Epithelial cell of proximal tubule (primary cell): Measurements from ENCODE around the gene AKR7A3. TPM values are rescaled to one million over a fixed set of nuclear protein-coding genes. Genes with fewer than 3 reads are reported as not detected.
A peak's percentile ranks its signal among the peaks of the same experiment; 100 is the strongest.
"Not testable (repeated sequence)": the region's sequence is repeated elsewhere in the genome, so short reads cannot be mapped to it uniquely, and the experiment has no call there.

Source experiments
- DNase-seq: peaks from one replicate; pipeline ENCODE4 v3.0.0-alpha.2; 2011; ENCODE audit warnings: low read depth
- H3K4me3 ChIP-seq: 2 replicates; pipeline ENCODE4 v1.5.1; 2011; ENCODE audit warnings: low read depth, mild to moderate bottlenecking, low read length
- CTCF ChIP-seq: conservative IDR thresholded peaks from 2 replicates; pipeline ENCODE4 v1.5.1; 2012; ENCODE audit warnings: low read depth, mild to moderate bottlenecking, low read length
- total RNA-seq: library from RNA; depleted of rRNA; stranded (reverse); fragments of >200 nt; gene quantifications from 2 replicates; pipeline ENCODE4 v1.2.3, GENCODE V29; 2015

The AKR7A3 gene
- total RNA-seq, 1 donor from 2014 or later = 1.3 TPM

- no peak for TF ChIP-seq CTCF
- no peak overlapping the region for H3K4me3 ChIP-seq
- DNase-seq = no peak
Observed at GRCh38 chr1:19258353-19258752, 30.2 kb downstream of the AKR7A3 start.

- H3K4me3 ChIP-seq = no peak overlapping the region
- DNase-seq = no peak
- no peak for TF ChIP-seq CTCF
Observed at GRCh38 chr1:19257178-19257914, 31.2 kb downstream of the AKR7A3 start.

- not testable (repeated sequence) for H3K4me3 ChIP-seq, DNase-seq
Observed at GRCh38 chr1:19256301-19256700, 32.3 kb downstream of the AKR7A3 start.

- TF ChIP-seq CTCF = no peak
- DNase-seq = no peak
- no peak overlapping the region for H3K4me3 ChIP-seq
Observed at GRCh38 chr1:19255288-19255687, 33.3 kb downstream of the AKR7A3 start.

DNA sequence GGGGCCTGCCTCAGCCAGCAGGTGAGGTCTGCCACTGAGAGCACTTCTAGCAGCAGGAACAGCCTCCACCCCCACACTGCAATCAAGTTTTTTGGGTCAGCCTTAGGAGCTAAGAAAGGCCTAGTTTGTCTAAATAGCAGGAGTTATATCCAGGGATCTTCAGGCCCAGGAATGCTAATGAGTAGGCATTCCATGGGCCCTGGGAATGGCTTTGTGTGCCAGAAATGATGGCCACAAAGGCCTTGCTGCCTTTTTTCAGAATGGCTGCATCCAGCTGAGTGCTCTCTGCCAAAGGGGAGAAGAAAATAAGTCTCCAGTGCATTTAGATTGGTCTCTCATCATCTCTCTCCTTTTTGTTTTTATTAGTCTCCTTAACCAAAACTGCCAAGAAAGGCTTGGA lies 34.2 kb downstream of the AKR7A3 start:
- DNase-seq = no peak
- TF ChIP-seq CTCF = no peak
- H3K4me3 ChIP-seq = no peak overlapping the region

DNA sequence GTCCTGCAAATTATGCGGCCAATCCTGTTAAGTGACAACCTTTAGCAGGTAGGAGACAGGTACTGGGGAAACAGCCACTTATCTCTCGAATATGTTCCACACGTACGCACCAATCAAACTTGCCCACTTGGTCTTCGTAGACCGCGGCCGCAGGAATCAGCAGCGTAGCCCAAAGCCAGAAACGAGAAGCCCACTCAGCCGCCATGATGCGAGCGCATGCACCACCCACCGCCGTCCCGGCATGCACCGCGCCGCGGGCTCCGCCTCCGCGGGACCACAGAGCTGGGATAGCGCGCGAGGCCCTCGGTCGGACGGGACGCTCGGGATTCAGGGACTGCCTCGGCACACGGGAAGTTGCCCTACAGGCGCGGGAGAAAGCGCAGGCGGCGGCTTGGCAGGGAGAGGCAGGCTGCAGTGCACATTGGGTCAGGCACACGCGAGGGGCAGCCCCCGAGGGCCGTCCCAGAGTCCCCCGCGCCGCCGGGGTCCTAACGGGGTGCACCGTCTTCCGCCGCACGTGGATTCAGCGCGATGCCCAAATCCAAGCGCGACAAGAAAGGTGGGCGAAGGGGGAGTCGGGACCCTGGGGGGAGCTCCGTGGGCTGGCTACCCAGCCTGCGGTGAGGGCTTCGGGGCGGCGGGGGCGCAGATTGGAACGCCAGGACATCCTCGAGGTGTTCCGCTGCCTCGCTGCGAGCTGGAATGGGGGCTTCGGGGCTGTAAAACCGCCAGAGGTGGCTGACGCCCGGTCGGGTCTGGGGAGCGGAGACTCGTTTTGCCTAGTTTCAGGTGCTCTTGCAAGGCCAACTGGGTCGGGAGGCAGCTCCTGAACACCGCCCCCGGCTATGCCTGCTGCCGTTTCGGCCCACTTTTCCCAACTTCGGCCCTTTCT lies 37.0 kb downstream of the AKR7A3 start, which contains the start of the genes EMC1 and MRTO4:
EMC1 (minus strand) TSS at position 220 of the 892 bp plus-strand sequence; CDS start at position 205, 15 bp downstream.
MRTO4 (plus strand) TSS at position 501 of the 892 bp plus-strand sequence; CDS start at position 532, 31 bp downstream.
- no peak for TF ChIP-seq CTCF
- DNase-seq = no peak
- H3K4me3 ChIP-seq = peak within 1 kb of the TSS; percentile 100

GRCh38 chr1:19250629-19251304 lies 37.8 kb downstream of the AKR7A3 start:
- no peak for TF ChIP-seq CTCF
- peak overlapping the region; percentile 100 for H3K4me3 ChIP-seq
- DNase-seq = no peak
